ENCODE data around the gene C11orf97.
"Not testable (repeated sequence)": the region's sequence is repeated elsewhere in the genome, so short reads cannot be mapped to it uniquely, and the experiment has no call there.

C11orf97 gene, protein sequence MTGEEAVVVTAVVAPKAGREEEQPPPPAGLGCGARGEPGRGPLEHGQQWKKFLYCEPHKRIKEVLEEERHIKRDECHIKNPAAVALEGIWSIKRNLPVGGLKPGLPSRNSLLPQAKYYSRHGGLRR

DNA sequence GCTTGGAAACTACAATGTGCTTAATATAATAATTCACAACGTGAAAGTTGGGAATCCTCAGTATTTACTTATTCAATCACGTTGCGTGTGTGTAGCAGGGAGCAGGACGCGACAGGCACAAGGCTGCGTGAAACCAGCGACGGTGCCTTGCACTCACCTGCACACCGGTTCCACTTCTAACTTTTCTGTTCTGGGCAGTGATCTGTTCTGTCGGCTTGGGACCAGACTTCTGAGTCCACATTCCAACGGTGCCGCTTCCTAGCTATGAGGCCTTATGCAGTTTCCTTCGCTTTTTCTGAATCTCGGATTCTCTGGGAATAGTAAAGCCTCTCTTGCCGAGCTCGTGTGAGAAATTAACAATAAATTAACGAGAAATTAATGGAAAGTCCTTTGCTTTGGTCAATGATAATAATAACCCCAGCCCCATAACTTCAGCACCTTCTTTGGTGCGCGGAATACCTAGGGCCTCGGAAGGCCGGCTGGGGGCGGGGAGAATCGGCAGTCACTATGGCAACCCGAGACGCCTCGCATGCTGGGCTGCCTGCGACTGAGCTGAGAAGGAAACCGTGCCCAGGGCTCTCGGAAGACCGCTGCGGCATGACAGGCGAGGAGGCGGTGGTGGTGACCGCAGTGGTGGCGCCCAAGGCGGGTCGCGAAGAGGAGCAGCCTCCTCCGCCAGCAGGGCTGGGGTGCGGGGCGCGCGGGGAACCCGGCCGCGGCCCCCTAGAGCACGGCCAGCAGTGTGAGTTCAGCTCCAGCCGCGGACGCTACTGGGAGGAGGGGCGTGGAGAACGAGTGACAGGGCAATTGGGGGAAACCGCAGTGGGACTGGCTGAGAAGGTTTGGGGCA lies at the start of gene C11orf97:
C11orf97 (plus strand) TSS at position 530 of the 850 bp plus-strand sequence; CDS start at position 598, 68 bp downstream.
- DNase-seq (ENCODE audit: low read depth in 2 of 2): peak; percentile 19 to 31

DNA sequence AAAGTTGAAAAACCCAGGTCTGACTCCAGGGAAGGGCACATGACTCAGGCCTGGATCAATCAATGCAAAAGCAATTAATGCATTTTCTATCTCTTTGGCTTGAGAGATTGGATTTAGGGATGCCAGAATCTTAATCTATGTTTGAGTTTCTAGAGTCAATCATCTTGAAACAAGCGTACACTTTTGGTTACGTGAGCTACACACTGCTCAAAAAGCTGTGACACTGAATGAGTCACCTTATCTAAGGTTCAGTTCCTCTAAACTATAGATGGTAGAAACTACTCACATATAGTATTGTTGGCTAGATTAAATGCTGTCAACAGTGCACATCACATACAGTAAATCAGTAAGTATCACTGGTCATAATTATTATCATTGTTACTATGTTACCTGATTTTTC lies 42.8 kb upstream of the C11orf97 start:
- DNase-seq (ENCODE audit: low read depth in 2 of 2): no peak

DNA sequence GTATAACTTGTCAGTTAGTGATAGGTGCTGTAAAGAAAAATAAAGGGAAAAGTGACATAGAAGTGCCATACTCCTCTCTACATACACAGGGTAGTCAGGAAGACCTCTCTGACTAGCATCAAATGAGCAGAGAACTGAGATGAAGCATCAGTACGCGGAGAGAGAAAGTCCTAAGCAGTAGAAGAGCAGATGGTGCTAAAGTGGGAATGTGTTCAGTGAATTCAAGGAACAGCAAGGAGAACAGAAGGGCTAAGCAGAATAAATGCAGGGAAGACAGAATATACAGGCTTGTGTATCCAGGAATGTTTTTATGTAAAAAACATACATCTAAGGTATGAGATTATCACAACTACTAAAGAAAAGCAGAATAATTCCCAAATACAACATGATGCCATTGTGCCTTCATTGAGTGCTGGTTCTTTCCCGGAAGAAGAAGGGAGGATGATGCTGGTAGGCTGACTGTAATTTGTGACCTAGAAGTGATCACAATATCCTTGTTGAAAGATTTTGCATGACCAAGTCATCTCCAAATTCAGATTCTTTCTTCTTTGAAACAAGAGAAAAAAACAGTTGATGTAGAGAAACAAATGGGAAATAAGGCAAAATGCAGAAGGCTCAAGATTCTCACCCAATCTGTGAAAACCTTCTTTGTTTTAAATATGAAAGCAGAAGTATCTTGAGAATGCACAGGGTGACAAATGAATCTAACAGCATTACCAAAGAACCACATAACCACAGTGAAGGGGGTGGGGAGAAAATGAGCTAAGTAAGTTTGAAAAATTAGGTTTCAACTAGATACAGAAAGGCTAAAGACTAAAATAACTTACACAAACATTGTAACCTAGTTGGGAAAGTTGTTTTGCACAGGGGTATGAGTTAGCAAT lies 39.1 kb upstream of the C11orf97 start:
- no peak for DNase-seq (ENCODE audit: low read depth in 2 of 2)

DNA sequence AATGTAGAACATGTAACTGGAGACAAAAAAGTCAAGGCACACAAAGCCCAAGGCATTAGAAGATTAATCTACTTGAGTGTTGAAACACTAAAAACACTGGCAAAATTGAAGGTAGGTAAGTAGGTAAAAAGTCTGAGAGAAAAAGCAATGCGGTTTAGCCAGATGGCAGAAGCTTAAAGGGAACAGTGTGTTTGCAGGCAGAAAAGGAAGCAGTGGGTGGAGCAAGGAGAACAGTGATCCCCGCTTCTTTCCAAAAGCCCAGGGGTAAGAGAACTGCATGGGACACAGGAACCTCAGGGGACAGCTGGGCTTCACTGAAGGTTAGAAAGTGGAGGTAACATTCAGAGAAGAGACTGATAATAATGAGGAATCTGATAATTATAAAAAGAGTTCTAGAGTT lies 34.6 kb upstream of the C11orf97 start:
- no peak for DNase-seq (ENCODE audit: low read depth in 2 of 2)

DNA sequence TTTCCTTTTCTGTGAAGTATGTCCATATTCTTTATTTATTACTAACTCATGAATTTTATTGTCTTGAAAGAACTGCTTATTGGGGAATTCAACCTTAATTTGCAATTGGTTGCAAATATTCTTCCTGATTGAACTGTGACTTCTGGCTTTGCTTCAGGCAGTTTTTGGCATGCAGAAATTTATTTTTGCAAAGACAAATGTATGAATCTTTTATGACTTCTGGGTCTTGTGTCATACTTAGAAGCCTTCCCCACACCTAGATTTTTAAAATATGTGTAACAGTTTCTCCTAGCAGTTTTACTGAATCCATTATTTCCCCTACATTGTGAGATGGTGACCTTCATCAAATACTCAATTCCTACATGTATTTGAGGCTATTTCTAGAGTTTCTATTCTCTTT lies 30.9 kb upstream of the C11orf97 start:
- no peak for DNase-seq (ENCODE audit: low read depth in 2 of 2)

DNA sequence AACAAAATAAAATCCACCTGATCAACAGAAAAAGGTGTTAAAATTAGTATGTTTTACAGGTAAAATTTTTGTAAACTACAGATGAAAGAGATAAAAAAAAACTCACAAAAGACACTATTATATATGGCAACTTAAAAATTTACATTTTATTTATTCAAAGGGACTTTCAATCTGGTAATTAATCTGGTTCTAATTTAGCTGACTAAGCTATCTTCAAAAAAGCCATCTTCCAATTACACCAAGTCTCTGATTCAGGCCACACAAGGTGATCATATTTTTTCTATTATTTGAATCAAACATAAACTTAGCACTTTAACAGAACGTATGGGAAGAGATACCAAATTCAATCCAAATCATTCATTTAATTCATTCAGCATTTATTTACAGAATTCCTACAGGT lies 26.2 kb upstream of the C11orf97 start:
- no peak for DNase-seq (ENCODE audit: low read depth in 2 of 2)

DNA sequence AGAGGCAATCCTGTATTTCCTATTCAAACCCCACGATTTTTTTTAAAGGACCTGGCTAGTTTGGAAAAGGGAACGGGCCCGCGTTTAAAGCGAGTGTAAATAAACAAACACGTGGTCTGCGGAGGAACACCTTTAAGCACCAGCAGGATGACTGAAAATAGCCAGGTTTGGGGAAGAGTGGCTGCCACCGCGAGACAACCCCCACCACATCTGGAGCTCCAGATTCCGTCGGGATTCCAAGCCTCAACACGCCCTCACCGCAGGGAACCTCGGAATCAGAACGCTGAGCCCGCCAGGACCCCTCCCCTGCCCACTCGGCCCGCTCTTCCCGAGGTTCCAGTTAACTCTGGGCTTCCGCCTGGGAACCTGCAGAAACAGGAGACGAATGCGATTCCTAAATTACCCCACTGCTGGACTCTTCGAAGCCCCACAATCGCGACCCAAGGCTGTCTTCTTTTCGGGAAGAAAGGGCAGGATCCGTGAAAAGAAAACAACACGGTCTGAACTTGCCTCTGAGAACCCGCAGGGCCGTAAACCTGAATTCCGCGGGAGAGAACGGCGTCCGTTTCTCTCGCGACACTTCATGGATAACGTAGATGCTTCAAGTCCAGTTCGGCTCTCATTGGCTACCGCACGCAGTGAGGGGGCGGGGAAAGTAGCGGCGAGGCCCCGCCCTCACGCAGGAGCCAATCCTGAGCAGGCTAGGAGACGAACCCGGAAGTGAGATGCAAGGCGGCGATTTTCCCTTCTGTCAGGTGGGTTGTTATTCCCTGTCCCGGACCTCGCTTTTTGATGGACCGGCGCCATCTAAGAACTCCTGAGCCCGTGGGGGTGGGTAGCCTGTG lies 18.8 kb upstream of the C11orf97 start, which contains the start of the genes ANKRD49 and MRE11:
ANKRD49 (plus strand) TSS at position 704 of the 845 bp plus-strand sequence. CDS start 2,710 bp downstream, outside the sequence.
MRE11 (minus strand) TSS at position 564 of the 845 bp plus-strand sequence. CDS start 1,043 bp downstream, outside the sequence.
- peak; percentile 92 to 94 for DNase-seq (ENCODE audit: low read depth in 2 of 2)

DNA sequence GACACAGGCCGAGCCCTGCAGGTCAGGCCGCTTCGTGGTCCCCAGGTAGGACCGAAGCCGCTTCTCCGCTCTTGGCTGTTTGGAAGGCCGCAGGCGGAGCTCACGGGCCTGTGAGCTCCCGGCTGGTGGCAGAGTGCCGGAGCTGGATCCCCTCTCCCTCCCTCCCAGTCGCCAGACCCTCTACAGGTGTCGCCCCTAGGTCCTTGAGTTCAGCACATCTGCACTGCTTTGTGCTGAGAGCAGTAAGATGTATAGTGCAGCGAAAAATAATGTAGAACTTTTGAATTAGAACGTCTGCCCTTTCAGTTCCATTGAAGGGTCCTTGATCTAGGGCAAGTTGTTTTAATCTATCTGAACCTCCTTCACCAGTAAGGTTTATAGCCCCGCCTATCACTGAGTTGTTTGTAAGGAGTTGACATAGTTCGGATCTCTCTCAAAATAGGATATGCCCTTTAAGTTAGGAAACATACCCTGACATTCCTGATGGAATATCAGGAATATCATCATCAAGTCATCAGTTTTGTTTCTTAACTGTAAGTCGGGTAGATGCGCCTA lies 18.1 kb upstream of the C11orf97 start:
- no peak for DNase-seq (ENCODE audit: low read depth in 2 of 2)

DNA sequence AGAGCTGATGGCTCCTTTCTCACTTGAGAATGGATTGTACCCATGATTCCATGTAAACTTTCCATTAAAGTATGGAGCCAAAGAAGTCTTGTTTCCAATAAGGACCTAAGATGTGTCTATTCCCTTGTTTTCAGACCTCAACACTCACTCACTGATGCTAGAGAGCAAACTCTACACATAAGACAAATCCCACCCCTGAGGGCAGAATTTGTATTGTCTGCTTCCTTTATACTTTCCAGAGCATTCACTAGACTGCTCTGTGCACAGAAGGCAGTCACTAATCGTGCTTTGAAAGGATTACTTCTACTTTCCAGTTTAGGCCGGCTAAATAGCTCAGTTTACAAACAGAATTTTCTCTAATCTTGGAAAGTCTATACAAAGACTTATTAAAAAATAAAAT lies 12.1 kb upstream of the C11orf97 start:
- no peak for DNase-seq (ENCODE audit: low read depth in 2 of 2)

DNA sequence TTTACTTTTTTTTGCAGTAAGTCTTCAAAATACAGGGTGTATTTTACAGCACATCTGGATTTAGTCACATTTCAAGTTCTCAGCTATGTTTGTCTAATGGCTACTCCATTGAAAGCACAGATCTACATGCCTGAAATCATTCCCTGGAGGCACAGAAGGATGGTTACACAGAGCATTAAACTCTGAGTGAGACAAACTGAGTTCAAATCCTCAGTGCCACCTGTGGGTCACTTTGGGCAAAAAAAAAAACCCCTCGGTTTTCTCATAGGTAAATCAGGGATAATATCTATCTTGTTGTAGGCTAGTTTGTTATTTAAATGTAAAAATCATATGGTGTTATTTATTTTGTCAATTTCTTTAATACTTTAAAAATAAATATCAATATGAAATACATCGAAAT lies 10.7 kb upstream of the C11orf97 start:
- DNase-seq (ENCODE audit: low read depth in 2 of 2): no peak

DNA sequence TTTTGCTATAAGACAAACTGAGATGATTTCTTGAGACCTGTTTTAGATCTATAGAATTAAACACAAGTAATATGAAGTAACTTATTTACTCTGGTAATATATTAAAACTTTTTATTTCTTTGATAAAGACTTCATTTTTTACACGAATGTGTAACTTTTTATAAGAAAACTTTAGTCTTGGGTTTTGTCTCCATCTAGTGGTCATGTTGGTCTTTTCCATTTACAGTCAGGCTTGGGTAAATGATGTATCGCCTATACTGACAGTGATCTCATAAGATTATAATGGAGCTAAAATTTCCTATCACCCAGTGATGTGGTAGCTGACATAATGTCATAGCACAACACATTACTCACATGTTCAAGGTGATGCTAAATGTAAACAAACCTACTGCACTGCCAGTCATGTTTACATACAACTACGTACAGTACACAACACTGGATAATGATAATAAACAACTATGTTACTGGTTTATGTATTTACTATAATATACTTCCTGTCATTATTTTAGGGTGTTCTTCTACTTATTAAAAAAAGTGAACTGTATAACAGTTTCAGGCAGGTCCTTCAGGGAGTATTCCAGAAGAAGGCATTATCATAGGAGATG lies 7.5 kb upstream of the C11orf97 start:
- DNase-seq (ENCODE audit: low read depth in 2 of 2): no peak

DNA sequence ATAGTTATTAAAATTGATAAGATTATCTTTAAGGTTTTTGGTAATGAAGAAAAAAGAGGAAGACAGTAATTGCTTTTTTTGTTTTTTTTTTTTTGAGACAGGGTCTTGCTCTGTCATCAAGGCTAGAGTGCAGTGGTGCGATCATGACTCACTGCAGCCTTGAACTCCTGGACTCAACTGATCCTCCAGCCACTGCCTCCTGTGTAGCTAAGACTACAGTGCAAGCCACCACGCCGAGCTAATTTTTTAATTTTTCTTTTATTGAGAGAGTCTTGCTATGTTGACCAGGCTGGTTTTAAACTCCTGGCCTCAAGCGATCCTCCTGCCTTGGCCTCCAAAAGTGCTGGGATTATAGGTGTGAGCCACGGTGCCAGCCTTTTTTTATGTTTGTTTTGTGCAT lies 5.7 kb upstream of the C11orf97 start:
- not testable (repeated sequence) for DNase-seq (ENCODE audit: low read depth in 2 of 2)

DNA sequence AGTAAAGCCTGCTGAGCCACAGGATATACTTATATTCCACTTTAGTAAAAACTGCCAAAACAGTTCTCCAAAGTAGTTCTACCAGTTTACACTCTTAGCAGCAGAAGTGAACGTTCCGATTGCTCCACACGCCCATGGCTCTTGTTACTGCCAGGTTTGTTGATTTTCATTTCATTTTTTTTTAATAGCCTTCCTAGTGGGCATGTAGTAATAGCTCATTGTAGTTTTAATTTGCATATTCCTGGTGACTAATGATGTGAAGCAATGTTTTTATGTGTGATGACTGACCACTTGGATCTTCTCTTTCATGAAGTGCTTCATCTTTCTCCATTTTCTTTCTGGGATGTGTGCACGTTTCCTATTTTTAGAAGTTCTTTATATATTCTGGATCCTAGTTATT lies 4.8 kb upstream of the C11orf97 start:
- no peak for DNase-seq (ENCODE audit: low read depth in 2 of 2)

DNA sequence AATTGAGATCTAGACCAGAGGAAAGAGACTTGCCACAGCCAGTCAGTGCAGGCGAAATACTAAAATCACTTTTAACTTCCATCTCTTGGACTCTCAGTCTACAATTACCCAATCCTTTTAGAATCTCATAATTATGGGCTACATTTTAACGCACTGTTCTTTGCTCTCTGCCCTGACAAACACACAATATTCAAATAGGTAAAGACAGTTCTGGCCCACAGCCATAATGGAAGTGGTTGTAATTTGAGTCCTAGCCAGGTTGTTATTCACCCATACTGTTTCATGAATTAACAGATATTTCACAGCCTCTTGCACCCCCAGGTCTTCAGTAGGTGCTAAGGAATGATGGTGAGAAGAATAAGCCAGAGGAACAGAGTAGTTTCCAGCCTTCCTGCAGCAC lies 830 bp downstream of the C11orf97 start:
- DNase-seq (ENCODE audit: low read depth in 2 of 2): no peak

DNA sequence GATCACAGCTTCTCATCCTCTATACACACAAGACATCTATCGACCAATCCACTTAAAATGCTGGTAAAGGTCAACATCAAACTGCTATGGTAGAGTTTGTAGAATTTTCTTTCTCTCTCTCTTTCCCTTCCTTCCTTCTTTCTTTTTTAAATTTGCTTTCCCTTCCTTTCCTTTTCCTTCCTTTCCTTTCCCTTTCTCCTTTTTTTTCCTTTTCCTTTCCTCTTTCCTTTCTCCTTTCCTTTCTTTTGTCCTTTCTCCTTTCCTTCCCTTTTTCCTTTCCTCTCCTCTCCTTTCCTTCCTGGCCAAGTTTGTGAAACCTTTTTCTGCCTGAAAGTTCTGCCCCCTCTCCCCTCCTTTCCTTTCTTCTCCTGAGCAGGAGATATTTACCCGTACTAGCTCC lies 3.1 kb downstream of the C11orf97 start:
- no peak for DNase-seq (ENCODE audit: low read depth in 2 of 2)

DNA sequence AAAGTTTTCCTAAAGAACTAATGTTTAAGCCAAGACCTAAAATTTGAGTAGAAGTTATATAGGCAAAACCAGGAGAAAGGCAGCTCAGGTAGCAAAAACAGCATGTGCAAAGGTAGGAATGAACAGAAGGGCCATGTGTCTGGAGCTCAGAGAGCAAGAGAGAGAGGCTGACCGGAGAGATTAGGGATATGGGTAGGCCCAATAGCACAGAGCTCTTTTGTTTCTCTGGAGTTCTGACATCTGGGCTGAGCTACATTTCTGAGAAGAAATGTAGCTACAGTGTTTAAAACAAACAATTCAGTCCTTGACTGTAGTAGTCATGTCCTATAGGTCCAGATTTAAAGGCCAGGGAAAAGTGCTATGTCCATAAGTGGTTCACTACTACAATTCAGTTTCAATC lies 4.5 kb downstream of the C11orf97 start:
- DNase-seq (ENCODE audit: low read depth in 2 of 2): no peak

DNA sequence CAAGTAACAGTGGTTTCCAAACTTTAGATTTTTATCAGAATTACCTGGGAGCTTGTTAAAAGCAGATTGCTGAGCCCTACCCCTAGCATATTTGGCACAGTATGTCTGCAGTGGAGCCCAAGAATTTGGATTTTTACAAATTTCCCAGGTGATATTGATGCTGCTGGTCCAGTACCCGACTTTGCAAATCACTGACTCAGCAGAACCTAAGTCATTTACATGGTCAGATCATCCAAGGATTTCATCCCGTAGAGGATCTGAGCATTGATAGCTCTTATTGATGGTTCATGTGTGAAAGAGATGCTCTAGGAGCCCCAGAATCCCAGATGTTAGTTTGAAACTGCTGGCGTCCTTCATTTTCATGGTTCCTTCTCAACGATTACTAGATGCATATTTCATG lies 6.0 kb downstream of the C11orf97 start:
- no peak for DNase-seq (ENCODE audit: low read depth in 2 of 2)

DNA sequence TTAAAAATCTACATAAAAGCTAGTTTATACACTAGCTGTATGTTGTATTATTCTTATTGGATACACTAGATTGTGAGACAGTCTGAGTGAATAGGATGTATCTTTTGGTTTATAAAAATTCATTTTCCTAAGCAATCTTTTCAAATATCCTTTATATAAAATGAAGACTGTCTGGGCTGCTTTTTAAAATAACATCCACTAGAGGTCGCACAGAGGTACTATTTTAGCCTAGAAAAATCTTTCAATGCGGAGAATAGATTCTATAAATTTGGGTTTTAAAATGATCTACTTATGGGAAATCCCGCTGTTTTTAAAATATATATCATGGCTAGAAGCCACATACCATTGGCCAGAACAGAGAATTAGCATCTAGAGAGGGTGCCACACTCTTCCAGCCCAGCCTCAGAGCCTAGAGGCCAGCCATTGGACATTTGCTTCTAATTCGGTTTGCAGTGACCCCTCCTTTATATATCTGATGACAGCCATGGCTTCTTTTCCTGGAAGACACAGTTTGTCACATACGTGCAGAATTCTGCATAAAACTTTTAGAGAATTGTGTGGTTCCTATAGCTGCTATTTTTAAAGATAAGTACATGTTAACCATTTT lies 7.3 kb downstream of the C11orf97 start:
- no peak for DNase-seq (ENCODE audit: low read depth in 2 of 2)

DNA sequence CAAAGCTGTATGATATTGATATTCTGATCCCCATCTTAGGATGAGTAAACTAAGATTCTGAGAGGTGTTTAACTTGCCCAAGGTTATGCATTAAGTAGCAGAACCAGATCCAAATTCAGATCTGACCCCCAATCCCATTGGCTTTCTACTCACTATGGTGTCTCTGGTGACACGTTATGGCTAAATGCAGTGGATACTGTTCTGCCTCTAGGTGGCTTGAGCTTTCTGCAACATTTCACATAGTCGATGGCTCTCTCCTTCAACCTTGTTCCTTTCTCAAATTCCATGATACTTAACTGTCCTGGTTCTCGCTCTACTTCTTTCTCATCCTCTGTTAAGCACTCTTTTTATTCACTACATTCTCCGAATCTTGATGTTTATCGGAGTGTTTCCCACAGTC lies 9.4 kb downstream of the C11orf97 start:
- no peak for DNase-seq (ENCODE audit: low read depth in 2 of 2)

DNA sequence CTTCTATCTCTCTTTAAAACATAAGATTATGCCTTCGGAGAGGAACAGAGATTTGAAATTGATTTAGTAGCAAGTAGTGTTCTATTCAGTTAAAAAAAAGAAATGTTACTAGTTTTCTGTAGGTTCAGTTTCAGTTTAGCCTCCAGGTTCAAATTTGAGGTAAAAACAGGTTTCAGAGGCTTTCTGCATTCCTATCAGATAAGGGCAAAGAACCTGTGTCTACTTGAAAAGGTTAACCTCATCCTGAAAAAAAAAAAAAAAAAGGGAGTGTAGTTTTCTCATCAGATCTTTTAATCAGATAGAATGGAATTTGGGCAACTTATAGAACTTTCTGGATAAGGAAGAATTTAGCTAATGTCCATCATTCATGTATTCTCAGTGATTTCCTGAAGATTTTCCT lies 12.1 kb downstream of the C11orf97 start:
- no peak for DNase-seq (ENCODE audit: low read depth in 2 of 2)

All from stimulated activated CD8-positive, alpha-beta memory T cell treated with anti-CD3 and anti-CD28 coated beads, Interleukin-15, amount 100 ng/mL, for 4 hours (primary cell).